B cell (primary cell): ENCODE data around the gene FAM120A. TPM values are rescaled to one million over a fixed set of nuclear protein-coding genes. Genes with fewer than 3 reads are reported as not detected.
A peak's percentile ranks its signal among the peaks of the same experiment; 100 is the strongest.

Experiments
- ATAC-seq: fragments of 200-7000 bp; cut with Tn5 transposase; one replicate; pipeline ENCODE4 v1.10.0; 2021; ENCODE audit warnings: low read depth, mild to moderate bottlenecking, moderate number of reproducible peaks, moderate library complexity
- CTCF ChIA-PET: fragments of 350-600 bp; sonication (Branson Sonifier 250); formaldehyde crosslinking; loops from one replicate; lab custom pipeline; 2021; ENCODE audit warnings: antibody characterized with exemption, inconsistent platforms; lab: Charles Lee
- POLR2A ChIA-PET: fragments of 350-600 bp; sonication (Branson Sonifier 250); formaldehyde crosslinking; loops from one replicate; lab custom pipeline; 2021; ENCODE audit warnings: antibody characterized with exemption; lab: Charles Lee
- DNase-seq: peaks from one replicate; pipeline ENCODE4 v3.0.0; 2013
- H2AFZ ChIP-seq: 2 replicates; pipeline ENCODE4 v1.6.1; 2012; ENCODE audit warnings: mild to moderate bottlenecking, low read depth, low read length; ENCODE audit not compliant: insufficient read depth, poor library complexity, severe bottlenecking
- H3K27ac ChIP-seq, 2 donors: 1 replicate in 1 of 2; 2 replicates in 1 of 2; pipeline ENCODE4 v1.5.1; 2012 to 2013; ENCODE audit warnings: low read length in 2 of 2, mild to moderate bottlenecking in 2 of 2, moderate library complexity in 1 of 2
- H3K27me3 ChIP-seq, 4 experiments: fragments of 200-600 bp in 1 of 4; sonication (generic) in 1 of 4; replicated peaks in 1 of 4; 1 replicate in 2 of 4; 2 replicates in 2 of 4; pipeline versions ENCODE4 v1.6.1 to v1.7.0; 2013 to 2016; ENCODE audit warnings: low read length in 3 of 4, mild to moderate bottlenecking in 2 of 4, mixed read lengths in 1 of 4, moderate library complexity in 1 of 4; ENCODE audit not compliant: insufficient read depth in 4 of 4, control insufficient read depth in 3 of 4; ENCODE audit errors: control extremely low read depth in 1 of 4
- H3K36me3 ChIP-seq, 2 experiments: replicated peaks in 1 of 2; 1 replicate in 1 of 2; 2 replicates in 1 of 2; pipeline versions ENCODE4 v1.6.1 to v1.7.1; 2013; ENCODE audit warnings: low read length in 1 of 2; ENCODE audit not compliant: insufficient read depth in 2 of 2, control insufficient read depth in 1 of 2; ENCODE audit errors: control extremely low read depth in 1 of 2, extremely low read depth in 1 of 2
- H3K4me1 ChIP-seq, 2 donors: fragments of 200-600 bp in 1 of 2; sonication (generic) in 1 of 2; 1 replicate in 1 of 2; 2 replicates in 1 of 2; pipeline versions ENCODE4 v1.5.1 to v1.6.1; 2013 to 2017; ENCODE audit warnings: low read length in 2 of 2; ENCODE audit not compliant: control insufficient read depth in 2 of 2, insufficient read depth in 2 of 2
- H3K4me2 ChIP-seq: replicated peaks from 2 replicates; pipeline ENCODE3; 2012; ENCODE audit warnings: mild to moderate bottlenecking, low read depth, low read length; ENCODE audit not compliant: poor library complexity, severe bottlenecking
- H3K4me3 ChIP-seq, 5 experiments: fragments of 200-600 bp in 1 of 5; sonication (generic) in 1 of 5; 1 replicate in 3 of 5; 2 replicates in 2 of 5; pipeline versions ENCODE4 v1.5.1 to v1.7.0; 2011 to 2016; ENCODE audit warnings: low read length in 4 of 5, mild to moderate bottlenecking in 4 of 5, low read depth in 2 of 5, control low read depth in 1 of 5, moderate library complexity in 1 of 5; ENCODE audit not compliant: insufficient read depth in 1 of 5; ENCODE audit errors: control extremely low read depth in 1 of 5, extremely low read depth in 1 of 5
- H3K79me2 ChIP-seq: fragments of 200-600 bp; sonication (generic); one replicate; pipeline ENCODE4 v1.6.0; 2016; ENCODE audit warnings: low read length; ENCODE audit not compliant: control insufficient read depth, insufficient read depth
- H3K9ac ChIP-seq: fragments of 200-600 bp; sonication (generic); 2 replicates; pipeline ENCODE4 v1.6.1; 2017; ENCODE audit warnings: mild to moderate bottlenecking, low read length, moderate library complexity
- H3K9me3 ChIP-seq, 3 donors: one replicate each; pipeline versions ENCODE4 v1.6.1 to v1.7.1; 2013; ENCODE audit warnings: low read length in 2 of 3; ENCODE audit not compliant: control insufficient read depth in 2 of 3, insufficient read depth in 1 of 3; ENCODE audit errors: control extremely low read depth in 1 of 3
- H4K20me1 ChIP-seq: 2 replicates; pipeline ENCODE4 v1.6.0; 2012; ENCODE audit warnings: mild to moderate bottlenecking, low read length; ENCODE audit not compliant: insufficient read depth, control insufficient read depth, poor library complexity, severe bottlenecking
- H3K27ac Mint-ChIP-seq: one replicate; pipeline ENCODE4 v1.8.0; 2021; ENCODE audit warnings: mixed read lengths
- H3K27me3 Mint-ChIP-seq: one replicate; pipeline ENCODE4 v1.8.0; 2021; ENCODE audit warnings: mixed read lengths
- H3K4me1 Mint-ChIP-seq: one replicate; pipeline ENCODE4 v1.8.0; 2021; ENCODE audit warnings: mixed read lengths
- H3K4me3 Mint-ChIP-seq: one replicate; pipeline ENCODE4 v1.8.0; 2021; ENCODE audit warnings: mixed read lengths
- H3K9me3 Mint-ChIP-seq: one replicate; pipeline ENCODE4 v1.8.0; 2022; ENCODE audit warnings: mixed read lengths; ENCODE audit not compliant: insufficient read depth
- EZH2 ChIP-seq: IDR thresholded peaks from 2 replicates; pipeline ENCODE4 v1.6.1; 2012; ENCODE audit warnings: borderline replicate concordance, low read depth, mild to moderate bottlenecking, moderate library complexity, low read length; ENCODE audit not compliant: insufficient read depth, poor library complexity, severe bottlenecking
- WGBS: methylation state at CpG from one replicate; pipeline ENCODE4 v1.1.5; 2013; ENCODE audit warnings: missing lambda C conversion rate; ENCODE audit not compliant: insufficient coverage; 5-methylcytosine and 5-hydroxymethylcytosine counted together
- intact Hi-C: fragments of 100-400 bp; cut with micrococcal nuclease; formaldehyde crosslinking; loops from one replicate; pipeline ENCODE4 v1.10.0; 2022
- polyA plus RNA-seq: library from polyadenylated mRNA; depleted of rRNA; stranded (reverse); fragments of >200 nt; gene quantifications from 2 replicates; pipeline ENCODE4 v1.2.3, GENCODE V29; 2012
- total RNA-seq, 2 donors: library from RNA; stranded (reverse); fragments of 120-200 nt in 1 of 2; gene quantifications; 1 replicate in 1 of 2; 2 replicates in 1 of 2; pipeline versions ENCODE4 v1.2.3 to v1.2.4, GENCODE V29; 2013 to 2022
- TF ChIP-seq, protein P1 (sequence below): fragments of 200-600 bp; IDR thresholded peaks from one replicate; pipeline ENCODE4 v1.8.0; 2022; ENCODE audit warnings: antibody characterized with exemption, mild to moderate bottlenecking

The FAM120A gene
- total and polyA plus RNA-seq, 2 donors (not counting 1 experiment from before 2014, with no cell fraction given) = 48.4 to 105 TPM

DNA sequence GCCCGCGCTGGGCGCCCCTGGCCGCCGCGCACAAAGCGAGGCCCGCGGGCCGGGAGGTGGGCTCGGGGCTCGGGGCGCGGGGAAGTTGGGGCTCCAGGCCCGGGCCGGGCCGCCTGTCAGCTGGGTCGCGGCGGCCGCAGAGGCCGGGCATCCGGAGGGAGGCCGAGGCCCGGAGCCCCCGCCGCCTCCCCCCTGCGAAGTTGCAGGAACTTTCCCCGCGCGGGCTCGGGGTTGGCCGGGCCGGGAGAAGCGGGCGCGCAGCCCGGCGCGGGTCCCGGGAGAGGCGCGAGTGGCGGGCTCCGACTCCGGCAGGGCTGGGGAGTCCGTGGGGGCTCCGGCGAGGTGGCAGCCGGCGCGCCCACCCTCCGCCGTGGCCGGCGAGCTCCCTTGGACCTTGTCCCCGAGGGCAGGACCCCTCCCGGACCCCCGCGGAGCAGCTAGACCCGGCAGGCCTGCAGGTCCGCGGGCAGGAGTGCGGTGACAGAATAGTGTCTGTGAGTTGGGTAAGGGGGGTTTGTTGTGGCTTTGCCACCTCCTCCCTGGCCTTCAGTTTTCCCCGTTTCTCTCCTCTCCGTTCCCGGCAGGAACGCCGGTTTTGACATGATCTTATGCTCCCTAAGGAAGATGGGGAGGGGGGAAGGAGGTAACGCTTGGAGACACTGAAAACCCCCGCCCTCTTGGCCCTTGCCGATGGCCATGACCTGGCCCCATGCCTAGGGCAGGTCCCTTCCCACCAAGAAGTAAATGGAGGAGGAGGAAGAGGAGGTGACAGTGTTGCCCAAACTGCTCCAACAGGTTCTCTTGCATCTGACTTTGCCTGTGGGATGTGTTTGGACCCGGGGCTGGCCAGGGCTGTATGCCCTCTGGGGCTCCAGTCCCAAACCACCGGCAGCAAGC, 125.8 kb downstream of the FAM120A start:
- peak; percentile 17 for ATAC-seq
- Histone ChIP-seq H3K27ac (peak overlapping the region in 1 of 2 donors; percentile 23), H4K20me1 (peaks cover 8% of the 10 kb centered on the region), H3K9ac (peak overlapping the region; percentile 68), H3K27me3 (no peaks in the 10 kb centered on the region), H3K4me3 (peak overlapping the region; percentile 28 to 74 (median 47)), H3K4me2 (peak overlapping the region; percentile 94), H2AFZ (peak overlapping the region; percentile 56), H3K9me3 (no peaks in the 10 kb centered on the region), H3K79me2 (peaks cover 36% of the 10 kb centered on the region), H3K4me1 (peaks cover 14 to 22% of the 10 kb centered on the region in 2 donors), H3K36me3 (no peaks in the 10 kb centered on the region)
- H3K9me3 Mint-ChIP-seq = no peaks in the 10 kb centered on the region
- ChIA-PET POLR2A (no interaction called here), CTCF (interaction anchor here (0.5 kb wide), 1 partner anchor 39 kb away, joined by 3 read pairs; no protein-coding TSS in a partner anchor)
- DNase-seq = peak; percentile 44
- no peak for TF ChIP-seq EZH2
- TF ChIP-seq, protein P1, sequence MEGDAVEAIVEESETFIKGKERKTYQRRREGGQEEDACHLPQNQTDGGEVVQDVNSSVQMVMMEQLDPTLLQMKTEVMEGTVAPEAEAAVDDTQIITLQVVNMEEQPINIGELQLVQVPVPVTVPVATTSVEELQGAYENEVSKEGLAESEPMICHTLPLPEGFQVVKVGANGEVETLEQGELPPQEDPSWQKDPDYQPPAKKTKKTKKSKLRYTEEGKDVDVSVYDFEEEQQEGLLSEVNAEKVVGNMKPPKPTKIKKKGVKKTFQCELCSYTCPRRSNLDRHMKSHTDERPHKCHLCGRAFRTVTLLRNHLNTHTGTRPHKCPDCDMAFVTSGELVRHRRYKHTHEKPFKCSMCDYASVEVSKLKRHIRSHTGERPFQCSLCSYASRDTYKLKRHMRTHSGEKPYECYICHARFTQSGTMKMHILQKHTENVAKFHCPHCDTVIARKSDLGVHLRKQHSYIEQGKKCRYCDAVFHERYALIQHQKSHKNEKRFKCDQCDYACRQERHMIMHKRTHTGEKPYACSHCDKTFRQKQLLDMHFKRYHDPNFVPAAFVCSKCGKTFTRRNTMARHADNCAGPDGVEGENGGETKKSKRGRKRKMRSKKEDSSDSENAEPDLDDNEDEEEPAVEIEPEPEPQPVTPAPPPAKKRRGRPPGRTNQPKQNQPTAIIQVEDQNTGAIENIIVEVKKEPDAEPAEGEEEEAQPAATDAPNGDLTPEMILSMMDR = no peak
- peak overlapping the region; percentile 86 for H3K4me3 Mint-ChIP-seq
- H3K27ac Mint-ChIP-seq = peak overlapping the region; percentile 81
- peaks cover 29% of the 10 kb centered on the region for H3K4me1 Mint-ChIP-seq
- H3K27me3 Mint-ChIP-seq = no peaks in the 10 kb centered on the region
- WGBS = 3% methylated on average over 66 of the region's 74 CpGs
- intact Hi-C loops = no loop called here
